GM21423 (cell line): ENCODE measurements around the gene NUTM1.

Experiments
- ATAC-seq: cut with Tn5 transposase; IDR thresholded peaks from one replicate; pipeline ENCODE4 v1.9.1; 2021; ENCODE audit warnings: mild to moderate bottlenecking, moderate library complexity; ENCODE audit not compliant: unreplicated experiment

NUTM1 gene

GRCh38 chr15:34342737-34343575 lies at the start of gene NUTM1, which contains the start of gene NOP10:
Gene NUTM1, plus strand, starts transcription at chr15:34343315. Its CDS starts 382 bp downstream, at chr15:34343697.
Gene NOP10, minus strand, starts transcription at chr15:34343136. Its CDS starts 63 bp downstream, at chr15:34343073.
- peak; percentile 93 for ATAC-seq

GRCh38 chr15:34297059-34297458 lies 46.1 kb upstream of the NUTM1 start:
- ATAC-seq: no peak

- ATAC-seq: no peak
These were observed 42.1 kb upstream of the NUTM1 start for GRCh38 chr15:34301058-34301457.

- ATAC-seq: no peak
These were observed 38.5 kb upstream of the NUTM1 start for GRCh38 chr15:34304613-34305012.

- no peak for ATAC-seq
These were observed 31.6 kb upstream of the NUTM1 start for GRCh38 chr15:34311563-34311962.

- ATAC-seq: no peak
These were observed 28.3 kb upstream of the NUTM1 start for GRCh38 chr15:34314491-34315490.

GRCh38 chr15:34318277-34319079 lies 24.6 kb upstream of the NUTM1 start:
- ATAC-seq: peak; percentile 70

- ATAC-seq: no peak
These were observed 19.9 kb upstream of the NUTM1 start for GRCh38 chr15:34323217-34323616.

- ATAC-seq: no peak
These were observed 18.2 kb upstream of the NUTM1 start for GRCh38 chr15:34324933-34325332.

- no peak for ATAC-seq
These were observed 17.7 kb upstream of the NUTM1 start for GRCh38 chr15:34325368-34325767.

GRCh38 chr15:34327906-34328305 lies 15.2 kb upstream of the NUTM1 start:
- no peak for ATAC-seq

- no peak for ATAC-seq
These were observed 14.1 kb upstream of the NUTM1 start for GRCh38 chr15:34329006-34329405.

- ATAC-seq: no peak
These were observed 12.8 kb upstream of the NUTM1 start for GRCh38 chr15:34330279-34330678.

- ATAC-seq: no peak
These were observed 11.3 kb upstream of the NUTM1 start for GRCh38 chr15:34331809-34332208.

GRCh38 chr15:34332553-34333120 lies 10.5 kb upstream of the NUTM1 start:
- no peak for ATAC-seq

GRCh38 chr15:34334672-34335071 lies 8.4 kb upstream of the NUTM1 start:
- no peak for ATAC-seq

GRCh38 chr15:34335176-34336032 lies 7.7 kb upstream of the NUTM1 start:
- no peak for ATAC-seq

GRCh38 chr15:34336231-34336990 lies 6.7 kb upstream of the NUTM1 start:
- no peak for ATAC-seq
